ENCODE measurements around the gene ENTHD1. TPM values are rescaled to one million over a fixed set of nuclear protein-coding genes. Genes with fewer than 3 reads are reported as not detected.

The ENTHD1 gene
- total RNA-seq, 1 donor from 2014 or later, result not detected

- Histone ChIP-seq H3K4me3 (no peak overlapping the region), H3F3A (ENCODE audit: low read depth) (no peaks in the 10 kb centered on the region), H2AFZ (replicated peaks) (no peak overlapping the region), H3K27ac (no peak overlapping the region), H3K27me3 (peaks cover 41% of the 10 kb centered on the region), H4K20me1 (ENCODE audit: low read depth) (no peaks in the 10 kb centered on the region), H3K36me3 (no peaks in the 10 kb centered on the region), H3K9me3 (ENCODE audit: low read depth) (no peaks in the 10 kb centered on the region), H3K9ac (no peak overlapping the region), H3K4me1 (no peaks in the 10 kb centered on the region), H3K4me2 (no peak overlapping the region), H3K79me2 (ENCODE audit: low read depth) (no peaks in the 10 kb centered on the region)
- Mint-ChIP-seq H3K4me3 (no peak overlapping the region), H3K36me3 (no peaks in the 10 kb centered on the region), H3K4me1 (no peaks in the 10 kb centered on the region), H3K27ac (no peak overlapping the region), H3K9me3 (no peaks in the 10 kb centered on the region), H3K27me3 (ENCODE audit: insufficient read depth, low read depth) (no peaks in the 10 kb centered on the region)
- TF ChIP-seq EZH2 (IDR thresholded peaks at IDR 0.05), result no peak
- TF ChIP-seq, protein P1, sequence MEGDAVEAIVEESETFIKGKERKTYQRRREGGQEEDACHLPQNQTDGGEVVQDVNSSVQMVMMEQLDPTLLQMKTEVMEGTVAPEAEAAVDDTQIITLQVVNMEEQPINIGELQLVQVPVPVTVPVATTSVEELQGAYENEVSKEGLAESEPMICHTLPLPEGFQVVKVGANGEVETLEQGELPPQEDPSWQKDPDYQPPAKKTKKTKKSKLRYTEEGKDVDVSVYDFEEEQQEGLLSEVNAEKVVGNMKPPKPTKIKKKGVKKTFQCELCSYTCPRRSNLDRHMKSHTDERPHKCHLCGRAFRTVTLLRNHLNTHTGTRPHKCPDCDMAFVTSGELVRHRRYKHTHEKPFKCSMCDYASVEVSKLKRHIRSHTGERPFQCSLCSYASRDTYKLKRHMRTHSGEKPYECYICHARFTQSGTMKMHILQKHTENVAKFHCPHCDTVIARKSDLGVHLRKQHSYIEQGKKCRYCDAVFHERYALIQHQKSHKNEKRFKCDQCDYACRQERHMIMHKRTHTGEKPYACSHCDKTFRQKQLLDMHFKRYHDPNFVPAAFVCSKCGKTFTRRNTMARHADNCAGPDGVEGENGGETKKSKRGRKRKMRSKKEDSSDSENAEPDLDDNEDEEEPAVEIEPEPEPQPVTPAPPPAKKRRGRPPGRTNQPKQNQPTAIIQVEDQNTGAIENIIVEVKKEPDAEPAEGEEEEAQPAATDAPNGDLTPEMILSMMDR (IDR thresholded peaks at IDR 0.05), result no peak
- TF ChIP-seq EZH2phosphoT487 (IDR thresholded peaks at IDR 0.05), result no peak
- no peak for DNase-seq (ENCODE audit: low spot score)
These were observed 146.8 kb downstream of the ENTHD1 start for GRCh38 chr22:39746600-39747262.

DNA sequence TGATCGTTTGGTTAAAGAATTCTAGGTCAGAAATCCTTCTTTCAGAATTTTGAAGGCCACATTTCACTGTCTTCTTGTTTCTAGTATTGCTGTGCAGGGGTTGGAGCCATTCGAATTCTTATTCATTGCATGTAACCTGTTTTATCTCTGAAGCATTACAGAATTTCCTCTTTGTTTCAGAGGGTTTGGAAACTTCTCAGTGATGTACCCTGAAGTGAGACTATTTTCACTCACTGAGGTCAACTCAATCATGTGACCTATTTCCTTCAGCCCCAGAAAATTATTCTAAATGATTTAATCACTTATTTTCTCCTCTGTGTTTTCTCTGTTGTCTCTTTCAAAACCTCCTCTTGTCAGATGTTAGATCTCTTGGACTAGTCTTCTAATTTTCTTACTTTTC, 147.8 kb downstream of the ENTHD1 start:
- no peaks in the 10 kb centered on the region for H3K79me2 ChIP-seq (ENCODE audit: low read depth)
- Mint-ChIP-seq H3K27ac (no peak overlapping the region), H3K4me3 (no peak overlapping the region), H3K9me3 (no peaks in the 10 kb centered on the region), H3K4me1 (no peaks in the 10 kb centered on the region), H3K27me3 (ENCODE audit: insufficient read depth, low read depth) (peaks cover 2% of the 10 kb centered on the region), H3K36me3 (no peaks in the 10 kb centered on the region)
- H3K9me3 ChIP-seq (ENCODE audit: low read depth), result no peaks in the 10 kb centered on the region
- H3K27me3 ChIP-seq, result peaks cover 32% of the 10 kb centered on the region
- DNase-seq (ENCODE audit: low spot score), result no peak
- no peak for TF ChIP-seq EZH2 (IDR thresholded peaks at IDR 0.05)
- no peaks in the 10 kb centered on the region for H3F3A ChIP-seq (ENCODE audit: low read depth)
- H2AFZ ChIP-seq (replicated peaks), result no peak overlapping the region
- H3K9ac ChIP-seq, result no peak overlapping the region
- no peak overlapping the region for H3K4me2 ChIP-seq
- H3K27ac ChIP-seq, result no peak overlapping the region
- H3K4me1 ChIP-seq, result no peaks in the 10 kb centered on the region
- H3K4me3 ChIP-seq, result no peak overlapping the region
- no peaks in the 10 kb centered on the region for H3K36me3 ChIP-seq
- no peaks in the 10 kb centered on the region for H4K20me1 ChIP-seq (ENCODE audit: low read depth)

- H3K4me3 ChIP-seq, result no peak overlapping the region
- Mint-ChIP-seq H3K4me3 (no peak overlapping the region), H3K9me3 (no peaks in the 10 kb centered on the region), H3K27me3 (ENCODE audit: insufficient read depth, low read depth) (peaks cover 2% of the 10 kb centered on the region), H3K27ac (no peak overlapping the region), H3K36me3 (no peaks in the 10 kb centered on the region), H3K4me1 (no peaks in the 10 kb centered on the region)
- H4K20me1 ChIP-seq (ENCODE audit: low read depth), result no peaks in the 10 kb centered on the region
- H3K4me2 ChIP-seq, result no peak overlapping the region
- DNase-seq (ENCODE audit: low spot score), result no peak
- H3K27me3 ChIP-seq, result peaks cover 21% of the 10 kb centered on the region
- H3K79me2 ChIP-seq (ENCODE audit: low read depth), result no peaks in the 10 kb centered on the region
- H3K36me3 ChIP-seq, result no peaks in the 10 kb centered on the region
- H3K9ac ChIP-seq, result no peak overlapping the region
- H3K4me1 ChIP-seq, result no peaks in the 10 kb centered on the region
- no peaks in the 10 kb centered on the region for H3K9me3 ChIP-seq (ENCODE audit: low read depth)
- H2AFZ ChIP-seq (replicated peaks), result no peak overlapping the region
- no peak for TF ChIP-seq EZH2phosphoT487 (IDR thresholded peaks at IDR 0.05)
- TF ChIP-seq, protein P1 (IDR thresholded peaks at IDR 0.05), result no peak
- no peak for TF ChIP-seq EZH2 (IDR thresholded peaks at IDR 0.05)
- H3F3A ChIP-seq (ENCODE audit: low read depth), result no peaks in the 10 kb centered on the region
- H3K27ac ChIP-seq, result no peak overlapping the region
These were observed 149.2 kb downstream of the ENTHD1 start for GRCh38 chr22:39744353-39744752.

DNA sequence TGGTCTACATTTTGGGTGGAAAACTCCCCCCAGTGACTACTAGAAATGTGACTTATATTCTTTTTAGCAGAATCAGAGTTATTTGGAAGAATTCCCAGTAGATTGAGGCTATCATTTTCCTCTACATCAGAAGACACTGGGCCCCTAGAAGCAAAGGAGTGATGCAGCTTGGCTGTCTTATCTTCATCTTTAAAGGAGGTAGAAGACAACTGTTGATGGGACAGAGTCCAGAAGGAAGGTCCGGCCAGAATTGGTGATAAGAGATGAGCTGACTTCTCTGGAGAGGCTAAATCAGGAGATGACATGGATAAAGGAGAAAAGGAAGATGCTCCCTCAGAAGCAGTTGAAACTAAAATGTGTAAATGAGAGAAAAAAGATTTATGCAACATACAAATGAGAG, 149.6 kb downstream of the ENTHD1 start:
- Mint-ChIP-seq H3K27me3 (ENCODE audit: insufficient read depth, low read depth) (peaks cover 2% of the 10 kb centered on the region), H3K4me1 (no peaks in the 10 kb centered on the region), H3K27ac (no peak overlapping the region), H3K4me3 (no peak overlapping the region), H3K36me3 (no peaks in the 10 kb centered on the region), H3K9me3 (no peaks in the 10 kb centered on the region)
- Histone ChIP-seq H3K9me3 (ENCODE audit: low read depth) (no peaks in the 10 kb centered on the region), H4K20me1 (ENCODE audit: low read depth) (no peaks in the 10 kb centered on the region), H3K9ac (no peak overlapping the region), H3K27ac (no peak overlapping the region), H3K4me2 (no peak overlapping the region), H3K4me3 (no peak overlapping the region), H2AFZ (replicated peaks) (no peak overlapping the region), H3F3A (ENCODE audit: low read depth) (no peaks in the 10 kb centered on the region), H3K79me2 (ENCODE audit: low read depth) (no peaks in the 10 kb centered on the region), H3K4me1 (no peaks in the 10 kb centered on the region), H3K27me3 (peaks cover 21% of the 10 kb centered on the region), H3K36me3 (no peaks in the 10 kb centered on the region)
- TF ChIP-seq EZH2 (IDR thresholded peaks at IDR 0.05), result no peak
- TF ChIP-seq EZH2phosphoT487 (IDR thresholded peaks at IDR 0.05), result no peak
- TF ChIP-seq, protein P1 (IDR thresholded peaks at IDR 0.05), result no peak
- no peak for DNase-seq (ENCODE audit: low spot score)

Measured in neural progenitor cell (in vitro differentiated cells).